ENCODE results near the gene LACTB. TPM values are rescaled to one million over a fixed set of nuclear protein-coding genes. Genes with fewer than 3 reads are reported as not detected.
"Not testable (repeated sequence)": the region's sequence is repeated elsewhere in the genome, so short reads cannot be mapped to it uniquely, and the experiment has no call there.

LACTB gene
- total and polyA plus RNA-seq, 10 donors = 11.7 to 39.6 (median 25.8) TPM

- no peak for DNase-seq
- Histone ChIP-seq H3K9me3 (no peaks in the 10 kb centered on the region), H3K4me3 (no peak overlapping the region), H3K4me1 (peaks cover 0 to 11% (median 0%) of the 10 kb centered on the region in 6 donors), H3K27ac (no peak overlapping the region), H3K36me3 (no peaks in the 10 kb centered on the region), H3K27me3 (replicated peaks in 1 of 7) (peaks cover 0 to 12% (median 0%) of the 10 kb centered on the region in 7 donors)
- intact Hi-C loops (cut with DNase I; ENCODE audit: low total_unique reads) = no loop called here
- TF ChIP-seq POLR2A (IDR thresholded peaks at IDR 0.05) = no peak
- TF ChIP-seq POLR2AphosphoS5 (IDR thresholded peaks at IDR 0.05) = no peak
- TF ChIP-seq CTCF (IDR thresholded peaks at IDR 0.05 in 8 of 11, conservative IDR thresholded peaks at IDR 0.05 in 3 of 11) = no peak
- 33 to 63% (median 42%) methylated on average over 3 of the region's 3 CpGs for WGBS, 5 donors
Observed at GRCh38 chr15:63103416-63103815, 18.2 kb upstream of the LACTB start.

GRCh38 chr15:63104727-63105126 lies 16.9 kb upstream of the LACTB start:
- no peak for DNase-seq
- peaks cover 0 to 11% (median 0%) of the 10 kb centered on the region in 6 donors for H3K4me1 ChIP-seq
- WGBS, 5 donors = 45 to 72% (median 63%) methylated on average over 7 of the region's 7 CpGs

GRCh38 chr15:63105354-63105753 lies 16.3 kb upstream of the LACTB start:
- intact Hi-C loops (cut with DNase I; ENCODE audit: low total_unique reads); H3K36me3 ChIP-seq; H3K4me3 ChIP-seq; DNase-seq; H3K9me3 ChIP-seq: not testable (repeated sequence)
- 65 to 80% (median 74%) methylated on average over 8 of the region's 8 CpGs for WGBS, 5 donors
- Histone ChIP-seq H3K27ac (peak overlapping the region in 1 of 8 donors; percentile 16), H3K27me3 (replicated peaks in 1 of 7) (peaks cover 0 to 12% (median 0%) of the 10 kb centered on the region in 7 donors), H3K4me1 (peaks cover 0 to 11% (median 0%) of the 10 kb centered on the region in 6 donors)

More at GRCh38 chr15:63104727-63105126, 16.9 kb upstream of the LACTB start:
- Histone ChIP-seq H3K9me3 (no peaks in the 10 kb centered on the region), H3K27ac (peak overlapping the region in 1 of 8 donors; percentile 16), H3K36me3 (no peaks in the 10 kb centered on the region), H3K27me3 (replicated peaks in 1 of 7) (peaks cover 0 to 12% (median 0%) of the 10 kb centered on the region in 7 donors), H3K4me3 (no peak overlapping the region)
- TF ChIP-seq POLR2A (IDR thresholded peaks at IDR 0.05) (no peak), POLR2AphosphoS5 (IDR thresholded peaks at IDR 0.05) (no peak), CTCF (IDR thresholded peaks at IDR 0.05 in 8 of 11, conservative IDR thresholded peaks at IDR 0.05 in 3 of 11) (no peak)
- intact Hi-C loops (cut with DNase I; ENCODE audit: low total_unique reads) = no loop called here

- intact Hi-C loops (cut with DNase I; ENCODE audit: low total_unique reads) = no loop called here
- Histone ChIP-seq H3K27me3 (replicated peaks in 1 of 7) (peaks cover 0 to 12% (median 0%) of the 10 kb centered on the region in 7 donors), H3K9me3 (no peaks in the 10 kb centered on the region), H3K4me1 (peaks cover 0 to 11% (median 0%) of the 10 kb centered on the region in 6 donors), H3K4me3 (no peak overlapping the region), H3K27ac (peak overlapping the region in 3 of 8 donors; percentile 35 to 45 (median 41)), H3K36me3 (no peaks in the 10 kb centered on the region)
- WGBS, 5 donors = 55 to 84% (median 74%) methylated on average over 9 of the region's 9 CpGs
- DNase-seq = no peak
- TF ChIP-seq POLR2A (IDR thresholded peaks at IDR 0.05) (no peak), CTCF (IDR thresholded peaks at IDR 0.05 in 8 of 11, conservative IDR thresholded peaks at IDR 0.05 in 3 of 11) (no peak), POLR2AphosphoS5 (IDR thresholded peaks at IDR 0.05) (no peak)
Observed at GRCh38 chr15:63107895-63108546, 13.6 kb upstream of the LACTB start.

All from spleen (tissue), 11 donors.